Pancreas (tissue), 10 donors: Measurements from ENCODE around the gene FMNL3. TPM values are rescaled to one million over a fixed set of nuclear protein-coding genes. Genes with fewer than 3 reads are reported as not detected.

ENCODE experiments used
- ATAC-seq, 4 donors: fragments of 200-7000 bp; cut with Tn5 transposase; one replicate each; pipeline versions ENCODE4 v1.8.0 to v1.9.1; 2020; ENCODE audit warnings: mild to moderate bottlenecking in 4 of 4, moderate library complexity in 4 of 4
- DNase-seq, 6 donors: peaks; one replicate each; pipeline ENCODE4 v3.0.0-alpha.2; 2020
- FAIRE-seq: peaks from 2 replicates; lab custom pipeline; 2012; peaks lifted over from hg19 to GRCh38; lab: Jason Lieb, UNC
- H3K27ac ChIP-seq, 4 donors: fragments of 200-600 bp; sonication (generic); 1 replicate in 3 of 4; 2 replicates in 1 of 4; pipeline versions ENCODE4 v1.5.0 to v1.8.0; 2020
- H3K27me3 ChIP-seq, 4 donors: fragments of 200-600 bp; one replicate each; pipeline ENCODE4 v1.8.0; 2021
- H3K36me3 ChIP-seq, 3 donors: fragments of 200-600 bp; sonication (generic) in 1 of 3; one replicate each; pipeline versions ENCODE4 v1.5.0 to v1.8.0; 2020 to 2021
- H3K4me1 ChIP-seq, 3 donors: fragments of 200-600 bp; one replicate each; pipeline ENCODE4 v1.8.0; 2021
- H3K4me3 ChIP-seq, 4 donors: fragments of 200-600 bp; sonication (generic) in 2 of 4; one replicate each; pipeline versions ENCODE4 v1.5.0 to v1.8.0; 2020 to 2021
- H3K9me3 ChIP-seq, 4 donors: fragments of 200-600 bp; one replicate each; pipeline ENCODE4 v1.8.0; 2021
- CTCF ChIP-seq, 4 donors: fragments of 200-600 bp; sonication (generic) in 3 of 4; IDR thresholded peaks; one replicate each; pipeline versions ENCODE4 v1.5.0 to v1.8.0; 2021; ENCODE audit warnings: antibody characterized with exemption in 4 of 4
- WGBS, 2 donors: extraction: QIAGEN DNeasy Blood & Tissue Kit; methylation state at CpG; one replicate each; pipeline ENCODE4 v1.1.7; 2013; 5-methylcytosine and 5-hydroxymethylcytosine counted together
- intact Hi-C, 3 donors: fragments of 100-400 bp; cut with DNase I; formaldehyde crosslinking; loops; one replicate each; pipeline versions ENCODE4 v1.11.1 to v1.14.2; 2022
- polyA plus RNA-seq, 2 donors: library from polyadenylated mRNA; stranded (reverse); fragments of 200-250 nt; gene quantifications; one replicate each; pipeline ENCODE4 v1.2.3, GENCODE V29; 2013
- total RNA-seq, 6 donors: library from RNA; stranded (reverse); fragmentation: NEBNext Ultra II Directional in 4 of 6; extraction: Animal tissue kit (Norgen Biotek cat#: 25700) in 4 of 6; gene quantifications; one replicate each; pipeline versions ENCODE4 v1.2.1 to v1.2.4, GENCODE V29; 2021 to 2023
- donor health status: healthy with polysubstance abuse.
- donor health status: DM: no; HTN: no; CAD: no; lungs with moderate emphysema.
- donor health status: DM: no; HTN: no; CAD: no.
- donor health status: control.
- donor health status: control.
- donor health status: Bipolar disorder and iron deficiency.
- donor health status: DM: yes; HTN: yes; CAD: no.
- donor health status: DM: no; HTN: no; CAD: no.
- donor health status: DM: no; HTN: no; CAD: no.
- donor health status: DM: yes; HTN: yes; CAD: no.

FMNL3 gene
- total and polyA plus RNA-seq, 8 donors, result 1.8 to 13.5 (median 3.0) TPM

GRCh38 chr12:49662998-49663843 lies 44.0 kb downstream of the FMNL3 start:
- Histone ChIP-seq H3K27me3 (no peaks in the 10 kb centered on the region), H3K9me3 (no peaks in the 10 kb centered on the region), H3K4me1 (peaks cover 0 to 11% (median 0%) of the 10 kb centered on the region in 3 donors), H3K27ac (peak overlapping the region in 2 of 4 donors; percentile 37 to 61), H3K4me3 (no peak overlapping the region), H3K36me3 (no peaks in the 10 kb centered on the region)
- DNase-seq, result peak in 2 of 6 donors; percentile 25 to 53
- no peak for FAIRE-seq
- no peak for TF ChIP-seq CTCF (IDR thresholded peaks at IDR 0.05)
- intact Hi-C loops, result no loop called here
- peak in 3 of 4 donors; percentile 65 to 85 (median 78) for ATAC-seq
- WGBS, 2 donors, result 53 to 54% methylated on average over 5 of the region's 5 CpGs

GRCh38 chr12:49661746-49662145 lies 45.5 kb downstream of the FMNL3 start:
- no peak overlapping the region for H3K27ac ChIP-seq
- no peaks in the 10 kb centered on the region for H3K9me3 ChIP-seq
- H3K4me3 ChIP-seq, result no peak overlapping the region
- 88 to 93% methylated on average over 3 of the region's 3 CpGs for WGBS, 2 donors
- no peaks in the 10 kb centered on the region for H3K36me3 ChIP-seq
- no peak for ATAC-seq
- no peak for FAIRE-seq
- H3K27me3 ChIP-seq, result no peaks in the 10 kb centered on the region
- peaks cover 0 to 11% (median 0%) of the 10 kb centered on the region in 3 donors for H3K4me1 ChIP-seq
- no peak for DNase-seq
- intact Hi-C loops, result no loop called here
- TF ChIP-seq CTCF (IDR thresholded peaks at IDR 0.05), result no peak

- Histone ChIP-seq H3K36me3 (no peaks in the 10 kb centered on the region), H3K9me3 (no peaks in the 10 kb centered on the region), H3K27ac (no peak overlapping the region), H3K4me1 (peaks cover 0 to 11% (median 0%) of the 10 kb centered on the region in 3 donors), H3K4me3 (no peak overlapping the region), H3K27me3 (no peaks in the 10 kb centered on the region)
- TF ChIP-seq CTCF (IDR thresholded peaks at IDR 0.05), result no peak
- no peak for DNase-seq
- intact Hi-C loops, result no loop called here
- WGBS, 2 donors, result 84 to 98% methylated on average over 3 of the region's 3 CpGs
- no peak for FAIRE-seq
- peak in 1 of 4 donors; percentile 12 for ATAC-seq
Observed at GRCh38 chr12:49661191-49661590, 46.0 kb downstream of the FMNL3 start.

GRCh38 chr12:49659753-49660152 lies 47.5 kb downstream of the FMNL3 start:
- FAIRE-seq (no peak), ATAC-seq (no peak), DNase-seq (no peak)
- H3K27me3 ChIP-seq, result no peaks in the 10 kb centered on the region
- no peaks in the 10 kb centered on the region for H3K9me3 ChIP-seq
- intact Hi-C loops, result no loop called here
- H3K27ac ChIP-seq, result no peak overlapping the region
- no peaks in the 10 kb centered on the region for H3K36me3 ChIP-seq
- WGBS, 2 donors, result 29 to 43% methylated on average over 1 of the region's 1 CpG
- TF ChIP-seq CTCF (IDR thresholded peaks at IDR 0.05), result no peak
- no peak overlapping the region for H3K4me3 ChIP-seq
- peaks cover 0 to 11% (median 0%) of the 10 kb centered on the region in 3 donors for H3K4me1 ChIP-seq

- TF ChIP-seq CTCF (IDR thresholded peaks at IDR 0.05), result no peak
- FAIRE-seq (no peak), DNase-seq (peak in 1 of 6 donors; percentile 24), ATAC-seq (no peak)
- intact Hi-C loops, result no loop called here
- Histone ChIP-seq H3K27me3 (no peaks in the 10 kb centered on the region), H3K36me3 (no peaks in the 10 kb centered on the region), H3K4me3 (no peak overlapping the region), H3K27ac (no peak overlapping the region), H3K9me3 (no peaks in the 10 kb centered on the region), H3K4me1 (peaks cover 0 to 7% (median 0%) of the 10 kb centered on the region in 3 donors)
- 67 to 82% methylated on average over 13 of the region's 13 CpGs for WGBS, 2 donors
Observed at GRCh38 chr12:49658276-49658675, 48.9 kb downstream of the FMNL3 start.
